HUES6 (cell line): Measurements from ENCODE around the gene SULT1C4.
"Not testable (repeated sequence)": the region's sequence is repeated elsewhere in the genome, so short reads cannot be mapped to it uniquely, and the experiment has no call there.

Experiments used
- H3K27ac ChIP-seq: 2 replicates; pipeline ENCODE4 v1.7.0; 2013; ENCODE audit warnings: low read depth, mild to moderate bottlenecking, low read length, inconsistent platforms
- H3K27me3 ChIP-seq: 2 replicates; pipeline ENCODE4 v1.6.1; 2013; ENCODE audit warnings: low read length; ENCODE audit not compliant: control insufficient read depth, insufficient read depth
- H3K36me3 ChIP-seq: 2 replicates; pipeline ENCODE4 v1.6.1; 2013; ENCODE audit warnings: low read length; ENCODE audit not compliant: control insufficient read depth, insufficient read depth
- H3K4me1 ChIP-seq: 2 replicates; pipeline ENCODE4 v1.6.1; 2013; ENCODE audit warnings: low read length; ENCODE audit not compliant: control insufficient read depth, insufficient read depth
- H3K4me3 ChIP-seq: 2 replicates; pipeline ENCODE4 v1.5.1; 2013; ENCODE audit warnings: low read depth, low read length
- H3K9ac ChIP-seq: one replicate; pipeline ENCODE4 v1.6.1; 2013; ENCODE audit warnings: mild to moderate bottlenecking, low read length
- H3K9me3 ChIP-seq: 2 replicates; pipeline ENCODE4 v1.6.1; 2013; ENCODE audit warnings: low read depth, low read length; ENCODE audit not compliant: control insufficient read depth, insufficient read depth

The SULT1C4 gene

DNA sequence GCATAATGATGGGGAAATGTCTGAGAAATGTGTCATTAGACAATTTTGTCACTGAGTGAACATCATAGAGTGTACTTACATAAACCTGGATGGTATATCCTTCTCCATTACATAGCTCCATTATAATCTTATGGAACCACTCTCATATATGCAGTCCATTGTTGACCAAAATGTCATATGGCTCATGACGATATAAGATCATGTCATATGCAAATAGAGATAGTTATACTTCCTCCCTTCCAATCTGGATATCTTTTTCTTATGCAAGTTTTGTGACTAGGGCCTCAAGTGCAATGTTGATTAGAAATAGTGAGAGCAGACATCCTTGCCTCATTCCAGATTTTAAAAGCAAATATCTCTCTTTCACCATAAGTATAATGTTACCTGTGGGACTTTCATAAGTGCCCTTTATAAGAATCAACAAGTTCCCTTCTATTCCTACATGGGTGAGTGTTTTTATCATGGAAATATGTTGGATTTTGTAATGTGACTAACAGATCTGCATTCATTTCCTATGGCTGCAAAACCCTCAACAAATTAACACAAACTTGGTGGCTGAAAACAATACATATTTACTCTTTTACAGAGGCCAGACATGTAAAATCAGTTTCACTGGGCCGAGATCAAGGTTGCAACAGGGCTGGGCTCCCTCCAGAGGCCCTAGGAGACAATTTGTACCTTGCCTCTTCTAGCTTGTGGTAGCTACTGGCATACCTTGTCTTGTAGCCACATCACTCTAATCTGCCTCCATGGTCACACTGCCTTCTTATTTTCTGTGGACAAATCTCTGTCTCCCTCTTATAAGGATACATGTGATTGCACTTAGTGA lies 21.6 kb upstream of the SULT1C4 start:
- no peak overlapping the region for H3K27ac ChIP-seq
- no peaks in the 10 kb centered on the region for H3K4me1 ChIP-seq
- no peak overlapping the region for H3K9ac ChIP-seq
- H3K27me3 ChIP-seq = no peaks in the 10 kb centered on the region
- 0 out of 2 replicates have a peak, but pooled peaks cover 2% of the 10 kb centered on the region for H3K9me3 ChIP-seq
- no peak overlapping the region for H3K4me3 ChIP-seq
- no peaks in the 10 kb centered on the region for H3K36me3 ChIP-seq

- not testable (repeated sequence) for H3K27me3 ChIP-seq, H3K4me1 ChIP-seq, H3K9me3 ChIP-seq, H3K27ac ChIP-seq, H3K9ac ChIP-seq, H3K4me3 ChIP-seq, H3K36me3 ChIP-seq
Measured at GRCh38 chr2:108359336-108359735, 18.4 kb upstream of the SULT1C4 start.

DNA sequence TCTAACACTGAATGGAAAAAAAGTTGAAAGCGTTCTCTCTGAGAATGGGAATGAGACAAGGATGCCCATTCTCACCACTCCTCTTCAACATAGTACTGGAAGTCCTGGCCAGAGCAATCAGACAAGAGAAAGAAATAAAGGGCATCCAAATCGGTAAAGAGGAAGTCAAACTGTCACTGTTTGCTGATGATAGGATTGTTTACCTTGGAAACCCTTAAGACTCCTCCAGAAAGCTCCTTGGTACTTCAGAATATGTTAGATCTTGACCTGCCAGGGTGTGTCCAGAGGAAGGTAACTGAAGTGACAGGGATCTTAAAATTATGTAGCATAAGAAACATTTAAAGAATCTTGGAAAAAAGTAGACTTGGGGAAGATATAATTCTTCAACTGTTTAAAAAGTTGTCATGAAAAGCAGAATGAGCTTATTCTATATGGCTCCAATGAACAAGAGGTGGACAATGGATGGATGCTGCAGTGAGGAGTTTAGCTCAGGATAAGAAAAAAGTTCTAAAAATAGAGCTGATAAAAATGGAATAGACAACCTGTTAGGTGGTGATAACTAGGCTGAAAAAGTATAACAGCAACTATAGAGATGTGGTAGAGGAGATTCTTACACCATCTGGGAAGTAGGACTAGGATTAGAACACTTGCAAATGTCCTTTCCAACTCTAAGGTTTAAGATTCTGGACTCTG lies 16.8 kb upstream of the SULT1C4 start:
- H3K27ac ChIP-seq = no peak overlapping the region

GRCh38 chr2:108363024-108363907 lies 14.5 kb upstream of the SULT1C4 start:
- no peaks in the 10 kb centered on the region; the same call in 1 of the 2 replicates for H3K36me3 ChIP-seq
- no peaks in the 10 kb centered on the region for H3K4me1 ChIP-seq
- H3K9me3 ChIP-seq = peaks cover 23% of the 10 kb centered on the region
- no peak overlapping the region for H3K4me3 ChIP-seq
- H3K9ac ChIP-seq = no peak overlapping the region
- H3K27ac ChIP-seq = no peak overlapping the region
- no peaks in the 10 kb centered on the region for H3K27me3 ChIP-seq

More for the DNA sequence above, 16.8 kb upstream of the SULT1C4 start:
- Histone ChIP-seq H3K4me3 (no peak overlapping the region), H3K4me1 (no peaks in the 10 kb centered on the region), H3K9ac (no peak overlapping the region), H3K36me3 (no peaks in the 10 kb centered on the region; the same call in 1 of the 2 replicates), H3K27me3 (no peaks in the 10 kb centered on the region), H3K9me3 (peaks cover 19% of the 10 kb centered on the region)

DNA sequence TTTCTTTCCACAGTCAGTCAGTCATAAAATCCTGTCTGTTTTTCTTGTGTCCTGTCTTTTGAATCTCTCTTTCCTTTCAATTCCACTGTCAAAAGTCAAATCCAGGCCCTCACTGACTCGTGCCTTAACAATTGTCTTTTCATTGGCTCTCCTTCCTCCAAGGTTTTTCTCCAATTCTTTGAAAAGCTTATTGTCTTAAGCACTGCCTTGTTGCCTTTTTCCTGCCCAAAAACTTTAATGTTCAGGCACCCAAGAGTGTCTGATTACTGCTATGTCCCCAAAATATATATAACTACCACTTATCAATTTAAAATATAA lies 13.9 kb upstream of the SULT1C4 start:
- no peak overlapping the region for H3K27ac ChIP-seq

GRCh38 chr2:108364676-108365297 lies 13.0 kb upstream of the SULT1C4 start:
- Histone ChIP-seq H3K9me3 (peaks cover 23% of the 10 kb centered on the region), H3K27ac (no peak overlapping the region)

More for the DNA sequence above, 13.9 kb upstream of the SULT1C4 start:
- no peak overlapping the region for H3K9ac ChIP-seq
- peaks cover 23% of the 10 kb centered on the region for H3K9me3 ChIP-seq
- no peak overlapping the region for H3K4me3 ChIP-seq
- no peaks in the 10 kb centered on the region; the same call in 1 of the 2 replicates for H3K36me3 ChIP-seq
- H3K4me1 ChIP-seq = no peaks in the 10 kb centered on the region
- H3K27me3 ChIP-seq = no peaks in the 10 kb centered on the region

GRCh38 chr2:108365656-108366055 lies 12.1 kb upstream of the SULT1C4 start:
- Histone ChIP-seq H3K36me3 (no peaks in the 10 kb centered on the region; the same call in 1 of the 2 replicates), H3K9ac (no peak overlapping the region), H3K4me1 (no peaks in the 10 kb centered on the region), H3K4me3 (no peak overlapping the region), H3K9me3 (peaks cover 21% of the 10 kb centered on the region), H3K27me3 (no peaks in the 10 kb centered on the region), H3K27ac (no peak overlapping the region)

More at GRCh38 chr2:108364676-108365297, 13.0 kb upstream of the SULT1C4 start:
- H3K36me3 ChIP-seq = no peaks in the 10 kb centered on the region; the same call in 1 of the 2 replicates
- no peaks in the 10 kb centered on the region for H3K4me1 ChIP-seq
- no peak overlapping the region for H3K4me3 ChIP-seq
- no peak overlapping the region for H3K9ac ChIP-seq
- no peaks in the 10 kb centered on the region for H3K27me3 ChIP-seq

GRCh38 chr2:108367014-108367413 lies 10.7 kb upstream of the SULT1C4 start:
- H3K9ac ChIP-seq = no peak overlapping the region
- H3K27ac ChIP-seq = no peak overlapping the region
- H3K4me1 ChIP-seq = no peaks in the 10 kb centered on the region

DNA sequence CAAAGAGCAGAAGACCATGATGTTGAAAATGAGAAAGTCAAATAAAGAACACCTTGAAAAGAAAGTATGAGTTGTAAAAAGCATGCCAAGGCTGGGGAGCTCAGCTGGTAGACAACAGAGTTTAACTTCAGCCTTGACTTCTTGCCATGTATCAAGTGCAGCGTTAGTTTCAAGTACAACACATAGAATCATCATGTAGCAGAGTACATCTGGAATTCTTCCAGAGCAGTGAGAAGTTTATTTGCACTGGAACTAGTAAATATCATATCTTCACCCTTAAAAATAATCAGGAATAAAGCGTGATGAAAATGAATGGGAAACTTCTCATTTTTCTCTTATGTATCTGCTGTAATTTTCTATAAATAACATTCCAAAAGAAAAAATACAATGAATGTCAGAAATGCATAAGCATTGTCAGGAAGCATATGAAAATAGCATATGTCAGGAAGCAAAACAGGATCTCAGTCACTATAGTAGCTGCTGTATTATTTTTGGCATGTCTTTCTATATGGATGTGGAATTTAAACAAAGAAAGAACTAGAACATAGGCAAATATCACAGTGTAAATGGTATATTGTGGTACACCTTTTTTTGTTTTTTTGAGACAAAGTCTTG lies 10.1 kb upstream of the SULT1C4 start:
- no peak overlapping the region for H3K27ac ChIP-seq

More at GRCh38 chr2:108367014-108367413, 10.7 kb upstream of the SULT1C4 start:
- Histone ChIP-seq H3K36me3 (no peaks in the 10 kb centered on the region; the same call in 1 of the 2 replicates), H3K27me3 (no peaks in the 10 kb centered on the region), H3K9me3 (peaks cover 21% of the 10 kb centered on the region), H3K4me3 (no peak overlapping the region)

DNA sequence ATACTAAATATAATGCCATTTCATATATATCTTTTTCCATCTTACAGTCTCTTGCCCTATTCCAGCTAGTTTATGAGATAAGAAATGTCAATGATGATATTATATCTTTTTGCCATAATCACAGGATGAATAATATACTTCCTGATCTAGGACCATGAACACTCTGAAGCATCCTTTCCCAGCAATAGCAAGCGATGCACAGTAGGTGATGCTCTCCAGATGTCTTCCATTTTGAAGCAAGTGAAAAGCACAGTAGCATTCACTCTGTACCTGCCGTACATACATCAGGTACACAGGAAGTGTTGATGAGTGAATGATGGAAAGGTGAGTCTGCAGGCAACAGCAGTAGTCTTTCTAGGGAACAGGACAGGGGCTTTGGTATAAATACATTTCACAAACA lies 8.6 kb upstream of the SULT1C4 start:
- H3K4me3 ChIP-seq = no peak overlapping the region
- H3K36me3 ChIP-seq = no peaks in the 10 kb centered on the region; the same call in 1 of the 2 replicates
- H3K27ac ChIP-seq = no peak overlapping the region
- H3K9me3 ChIP-seq = peaks cover 21% of the 10 kb centered on the region
- H3K27me3 ChIP-seq = no peaks in the 10 kb centered on the region
- no peak overlapping the region for H3K9ac ChIP-seq
- H3K4me1 ChIP-seq = 0 out of 2 replicates have a peak, but pooled peaks cover 4% of the 10 kb centered on the region

More for the DNA sequence above, 10.1 kb upstream of the SULT1C4 start:
- H3K36me3 ChIP-seq = no peaks in the 10 kb centered on the region; the same call in 1 of the 2 replicates
- no peaks in the 10 kb centered on the region for H3K4me1 ChIP-seq
- H3K4me3 ChIP-seq = no peak overlapping the region
- H3K27me3 ChIP-seq = no peaks in the 10 kb centered on the region
- no peak overlapping the region for H3K9ac ChIP-seq
- peaks cover 21% of the 10 kb centered on the region for H3K9me3 ChIP-seq
